OCI-LY1 (cell line): Measurements from ENCODE around the gene EXOC6B.

Experiments used
- H2AFZ ChIP-seq: fragments of 200-600 bp; sonication (generic), shearing (Covaris generic); 2 replicates; pipeline ENCODE4 v1.6.0; 2014; ENCODE audit warnings: antibody characterized with exemption, mild to moderate bottlenecking, low read length
- H3F3A ChIP-seq: fragments of 200-600 bp; sonication (generic), shearing (Covaris generic); 2 replicates; pipeline ENCODE4 v1.6.0; 2014; ENCODE audit warnings: mild to moderate bottlenecking, antibody characterized with exemption, low read length, moderate library complexity; ENCODE audit not compliant: insufficient read depth
- H3K27ac ChIP-seq: fragments of 200-600 bp; sonication (generic); 2 replicates; pipeline ENCODE4 v1.5.1; 2014; ENCODE audit warnings: low read length, mixed run types, mild to moderate bottlenecking, low read depth; ENCODE audit not compliant: poor library complexity, severe bottlenecking
- H3K27me3 ChIP-seq: fragments of 200-600 bp; sonication (generic); 2 replicates; pipeline ENCODE4 v1.6.0; 2014; ENCODE audit warnings: antibody characterized with exemption, mild to moderate bottlenecking, low read length, moderate library complexity; ENCODE audit not compliant: insufficient read depth
- H3K36me3 ChIP-seq: fragments of 200-600 bp; sonication (generic); 2 replicates; pipeline ENCODE4 v1.6.1; 2014; ENCODE audit warnings: mild to moderate bottlenecking, antibody characterized with exemption, low read length, moderate library complexity, mixed read lengths; ENCODE audit not compliant: insufficient read depth
- H3K4me1 ChIP-seq: fragments of 200-600 bp; sonication (generic); 2 replicates; pipeline ENCODE4 v1.5.1; 2014; ENCODE audit warnings: mild to moderate bottlenecking, low read length, moderate library complexity; ENCODE audit not compliant: insufficient read depth, severe bottlenecking
- H3K4me2 ChIP-seq: fragments of 200-600 bp; sonication (generic), shearing (Covaris generic); 2 replicates; pipeline ENCODE4 v1.6.1; 2014; ENCODE audit warnings: low read length
- H3K4me3 ChIP-seq: fragments of 200-600 bp; sonication (generic); 2 replicates; pipeline ENCODE4 v1.5.1; 2014; ENCODE audit warnings: low read length, low read depth, mild to moderate bottlenecking, mixed read lengths; ENCODE audit not compliant: poor library complexity, severe bottlenecking
- H3K79me2 ChIP-seq: fragments of 200-600 bp; shearing (Covaris generic); 2 replicates; pipeline ENCODE4 v1.6.1; 2016; ENCODE audit warnings: mixed run types, low read length, mixed read lengths; ENCODE audit not compliant: insufficient read depth
- H3K9ac ChIP-seq: fragments of 200-600 bp; sonication (generic), shearing (Covaris generic); 2 replicates; pipeline ENCODE4 v1.6.1; 2014; ENCODE audit warnings: mild to moderate bottlenecking, low read length, mixed read lengths
- H3K9me2 ChIP-seq: fragments of 200-600 bp; sonication (generic), shearing (Covaris generic); 2 replicates; pipeline ENCODE4 v1.6.1; 2014; ENCODE audit warnings: low read depth, mild to moderate bottlenecking, low read length, mixed read lengths
- H3K9me3 ChIP-seq: fragments of 200-600 bp; shearing (Covaris generic); 2 replicates; pipeline ENCODE4 v1.6.1; 2014; ENCODE audit warnings: low read length, mixed read lengths
- H4K20me1 ChIP-seq: fragments of 200-600 bp; sonication (generic), shearing (Covaris generic); 2 replicates; pipeline ENCODE4 v1.6.0; 2016; ENCODE audit warnings: mild to moderate bottlenecking, low read length; ENCODE audit not compliant: insufficient read depth
- CTCF ChIP-seq: fragments of 200-600 bp; sonication (generic), shearing (Covaris generic); IDR thresholded peaks from 2 replicates; pipeline ENCODE4 v1.5.1; 2017; ENCODE audit warnings: mild to moderate bottlenecking, antibody characterized with exemption, low read length, moderate library complexity, mixed read lengths
- EZH2 ChIP-seq: fragments of 200-600 bp; sonication (generic), shearing (Covaris generic); IDR thresholded peaks from 2 replicates; pipeline ENCODE4 v1.8.0; 2017; ENCODE audit warnings: borderline replicate concordance, mixed run types, mild to moderate bottlenecking, antibody characterized with exemption, low read length, moderate library complexity, mixed read lengths

The EXOC6B gene

GRCh38 chr2:72413716-72414115 lies 412.1 kb downstream of the EXOC6B start:
- Histone ChIP-seq H3K9me3 (no peaks in the 10 kb centered on the region), H3K4me1 (no peaks in the 10 kb centered on the region), H2AFZ (no peak overlapping the region), H3K27me3 (no peaks in the 10 kb centered on the region), H3K9ac (no peak overlapping the region), H3K36me3 (no peaks in the 10 kb centered on the region), H3F3A (no peaks in the 10 kb centered on the region), H4K20me1 (no peaks in the 10 kb centered on the region), H3K4me3 (no peak overlapping the region), H3K4me2 (no peak overlapping the region), H3K9me2 (no peaks in the 10 kb centered on the region), H3K79me2 (no peaks in the 10 kb centered on the region), H3K27ac (no peak overlapping the region)
- TF ChIP-seq CTCF (no peak), EZH2 (no peak)

GRCh38 chr2:72412214-72412613 lies 413.6 kb downstream of the EXOC6B start:
- Histone ChIP-seq H3K4me3 (no peak overlapping the region), H3K27ac (no peak overlapping the region), H4K20me1 (no peaks in the 10 kb centered on the region), H3K4me1 (no peaks in the 10 kb centered on the region), H3K9me3 (no peaks in the 10 kb centered on the region), H3K27me3 (no peaks in the 10 kb centered on the region), H3K4me2 (no peak overlapping the region), H2AFZ (no peak overlapping the region), H3F3A (no peaks in the 10 kb centered on the region), H3K9ac (no peak overlapping the region), H3K79me2 (no peaks in the 10 kb centered on the region), H3K9me2 (no peaks in the 10 kb centered on the region), H3K36me3 (no peaks in the 10 kb centered on the region)
- TF ChIP-seq CTCF, result no peak

DNA sequence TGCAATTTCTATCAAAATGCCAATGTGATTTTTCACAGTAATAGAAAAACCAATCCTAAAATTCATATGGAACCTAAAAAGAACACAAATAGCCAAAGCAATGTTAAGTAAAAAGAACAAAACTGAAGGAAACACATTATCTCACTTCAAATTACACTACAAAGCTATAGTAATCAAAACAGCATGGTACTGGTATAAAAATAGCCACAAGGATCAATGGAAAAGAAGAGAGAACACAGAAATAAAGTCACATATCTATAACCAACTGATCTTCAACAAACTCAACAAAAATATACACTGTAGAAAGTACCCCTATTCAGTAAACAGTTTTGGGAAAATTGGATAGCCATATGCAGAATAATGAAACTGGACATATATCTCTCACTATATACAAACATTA lies 426.0 kb downstream of the EXOC6B start:
- H3K9ac ChIP-seq, result no peak overlapping the region
- H3K4me2 ChIP-seq, result no peak overlapping the region
- H3K79me2 ChIP-seq, result no peaks in the 10 kb centered on the region
- H3K9me3 ChIP-seq, result 0 out of 2 replicates have a peak, but pooled peaks cover 2% of the 10 kb centered on the region
- no peak for TF ChIP-seq EZH2
- TF ChIP-seq CTCF, result no peak
- H3K4me1 ChIP-seq, result no peaks in the 10 kb centered on the region
- H3F3A ChIP-seq, result no peaks in the 10 kb centered on the region
- no peak overlapping the region for H3K4me3 ChIP-seq
- no peaks in the 10 kb centered on the region for H3K9me2 ChIP-seq
- H3K27me3 ChIP-seq, result no peaks in the 10 kb centered on the region
- H4K20me1 ChIP-seq, result no peaks in the 10 kb centered on the region
- no peaks in the 10 kb centered on the region for H3K36me3 ChIP-seq
- H2AFZ ChIP-seq, result no peak overlapping the region
- H3K27ac ChIP-seq, result no peak overlapping the region
